WI38 (cell line): Measurements from ENCODE around the gene UBAC1.

Source experiments
- H3K4me3 ChIP-seq: 2 replicates; pipeline ENCODE4 v1.5.1; 2011; ENCODE audit warnings: low read depth, mild to moderate bottlenecking, control low read depth, low read length
- CTCF ChIP-seq: IDR thresholded peaks from 2 replicates; pipeline ENCODE4 v1.5.1; 2012; ENCODE audit warnings: low read depth, mild to moderate bottlenecking, control low read depth, low read length

The UBAC1 gene

DNA sequence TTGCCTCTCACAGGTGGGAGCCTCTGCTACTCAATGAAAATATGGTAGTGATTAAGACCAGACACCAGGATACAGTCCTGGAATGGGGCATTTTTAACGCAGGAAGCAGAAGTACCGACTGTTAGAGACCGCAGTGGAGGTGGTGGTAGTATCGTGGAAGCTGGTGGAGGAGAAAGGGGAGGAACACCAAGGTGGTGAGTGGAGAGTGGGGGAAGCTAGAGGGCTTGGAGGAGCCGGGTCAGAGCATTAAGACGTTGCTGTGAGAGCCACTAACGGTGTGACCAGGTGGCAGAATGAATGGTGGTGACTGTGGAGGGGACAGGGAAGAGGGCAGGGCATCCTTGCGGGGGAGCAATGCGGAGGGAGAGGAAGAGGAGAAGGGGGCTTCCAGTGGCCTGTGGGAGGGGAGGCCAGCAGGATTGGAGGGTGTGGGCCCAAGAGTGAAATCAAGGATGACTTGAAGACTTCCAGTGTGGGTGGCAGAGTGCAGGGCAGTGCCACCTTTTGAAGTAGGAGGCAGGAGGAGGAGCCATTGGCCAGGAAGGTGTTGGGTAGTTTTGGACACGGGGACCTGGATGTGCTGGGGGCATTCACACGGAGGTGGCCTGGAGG, 1.6 kb upstream of the UBAC1 start:
- H3K4me3 ChIP-seq: no peak overlapping the region
- no peak for TF ChIP-seq CTCF

- H3K4me3 ChIP-seq: no peak overlapping the region
- no peak for TF ChIP-seq CTCF
These were observed 880 bp upstream of the UBAC1 start for GRCh38 chr9:135961811-135962695.

DNA sequence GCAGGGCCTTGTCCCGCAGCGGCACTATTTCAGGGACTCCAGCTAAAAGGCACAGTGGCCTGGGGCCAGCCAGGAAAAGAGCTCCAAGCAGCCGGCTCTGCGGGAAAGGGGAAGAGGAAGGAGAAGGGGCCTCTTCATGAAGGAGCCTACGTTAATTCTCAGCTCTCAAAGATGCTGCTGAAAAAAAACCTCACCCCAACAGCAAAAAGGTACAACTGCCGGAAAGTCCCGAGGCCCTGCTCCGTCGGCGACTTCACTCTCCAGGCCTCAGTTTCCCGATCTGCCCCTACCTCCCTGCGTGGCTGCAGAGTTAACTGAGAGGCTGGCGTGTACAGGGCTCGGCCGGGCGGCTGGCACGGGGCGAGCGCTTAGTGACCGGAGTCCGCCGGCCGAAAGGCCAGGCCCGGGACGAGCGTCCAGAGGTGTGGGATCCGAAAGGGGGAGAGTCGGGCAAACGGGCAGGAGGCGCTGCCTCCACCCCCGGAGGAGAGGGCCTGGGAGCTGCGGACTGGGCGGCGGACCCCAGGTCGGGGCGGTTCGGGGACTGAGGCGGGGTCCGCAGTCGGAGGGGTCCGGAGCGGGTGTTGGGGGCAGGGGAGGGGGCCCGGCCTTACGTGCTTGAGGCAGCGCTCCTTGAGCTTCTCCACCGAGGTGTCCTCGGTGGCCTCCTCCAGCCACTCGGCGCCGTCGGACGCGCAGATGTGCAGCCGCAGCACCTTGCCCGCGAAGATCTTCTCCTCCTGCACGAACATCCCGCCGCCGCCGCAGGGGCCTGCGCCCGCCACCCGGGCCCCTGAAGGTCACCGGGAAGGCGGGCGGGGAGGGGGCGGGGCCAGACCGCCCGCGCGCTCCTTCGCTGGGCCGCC, 529 bp downstream of the UBAC1 start:
- no peak for TF ChIP-seq CTCF
- H3K4me3 ChIP-seq: peak overlapping the region; percentile 85

- H3K4me3 ChIP-seq: peak overlapping the region; percentile 85
- TF ChIP-seq CTCF: no peak
These were observed 1.4 kb downstream of the UBAC1 start for GRCh38 chr9:135959814-135960213.

- H3K4me3 ChIP-seq: no peak overlapping the region
- TF ChIP-seq CTCF: no peak
These were observed 2.7 kb downstream of the UBAC1 start for GRCh38 chr9:135958485-135958884.

DNA sequence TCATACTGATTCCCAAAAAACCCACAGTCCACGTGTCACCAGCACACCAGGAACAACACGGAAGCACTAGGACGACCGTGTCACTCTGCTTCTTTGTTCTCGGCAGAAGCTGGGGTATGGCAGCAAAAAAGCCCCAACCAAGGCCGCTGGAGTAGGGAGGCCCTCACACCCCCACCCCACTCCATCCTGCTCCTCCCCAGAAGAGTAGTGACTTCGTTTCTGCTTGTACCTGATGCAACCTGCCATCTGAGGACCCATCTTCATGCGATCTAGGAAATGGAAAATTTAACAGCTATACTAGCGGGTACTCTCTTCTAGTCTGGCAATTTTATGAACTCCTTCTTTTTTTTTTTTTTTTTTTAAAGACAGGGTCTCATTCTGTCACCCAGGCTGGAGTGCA, 3.7 kb downstream of the UBAC1 start:
- no peak overlapping the region for H3K4me3 ChIP-seq
- TF ChIP-seq CTCF: no peak
